DND-41 (cell line): ENCODE measurements around the gene WNT5B.

Experiments used
- ATAC-seq: fragments of 200-7000 bp; cut with Tn5 transposase; 3 replicates; pipeline ENCODE4 v1.9.1; 2021; ENCODE audit warnings: low read depth; ENCODE audit not compliant: insufficient read depth
- DNase-seq: peaks from one replicate; pipeline ENCODE4 v3.0.0-alpha.2; 2020
- H2AFZ ChIP-seq: 2 replicates; pipeline ENCODE4 v1.6.0; 2012; ENCODE audit warnings: low read depth, low read length
- H3K27ac ChIP-seq: 2 replicates; pipeline ENCODE4 v1.5.1; 2012; ENCODE audit warnings: low read length, inconsistent platforms
- H3K27me3 ChIP-seq: fragments of 200-600 bp; sonication (generic); 2 replicates; pipeline ENCODE4 v1.6.0; 2012; ENCODE audit warnings: low read length, mild to moderate bottlenecking, inconsistent platforms; ENCODE audit not compliant: insufficient read depth, poor library complexity
- H3K36me3 ChIP-seq: 2 replicates; pipeline ENCODE4 v1.5.1; 2012; ENCODE audit warnings: low read length, inconsistent platforms; ENCODE audit not compliant: insufficient read depth
- H3K4me1 ChIP-seq: 2 replicates; pipeline ENCODE4 v1.5.1; 2012; ENCODE audit warnings: mild to moderate bottlenecking, low read length; ENCODE audit not compliant: insufficient read depth
- H3K4me2 ChIP-seq: 2 replicates; pipeline ENCODE4 v1.6.0; 2012; ENCODE audit warnings: mild to moderate bottlenecking, moderate library complexity, low read length, inconsistent platforms; ENCODE audit not compliant: insufficient read depth
- H3K4me3 ChIP-seq, 2 experiments: fragments of 200-600 bp in 1 of 2; shearing (Covaris generic) in 1 of 2; 2 replicates each; pipeline ENCODE4 v1.5.1; 2012 to 2016; ENCODE audit warnings: inconsistent platforms in 2 of 2, low read length in 2 of 2, mild to moderate bottlenecking in 2 of 2, low read depth in 1 of 2, moderate library complexity in 1 of 2
- H3K79me2 ChIP-seq: 2 replicates; pipeline ENCODE4 v1.6.0; 2012; ENCODE audit warnings: low read length, inconsistent platforms; ENCODE audit not compliant: insufficient read depth
- H3K9ac ChIP-seq: 2 replicates; pipeline ENCODE4 v1.6.0; 2012; ENCODE audit warnings: low read depth, mild to moderate bottlenecking, inconsistent platforms, low read length, moderate library complexity
- H3K9me3 ChIP-seq: 2 replicates; pipeline ENCODE4 v1.5.1; 2012; ENCODE audit warnings: low read length, moderate library complexity, mild to moderate bottlenecking, inconsistent platforms; ENCODE audit not compliant: insufficient read depth, severe bottlenecking
- H4K20me1 ChIP-seq: 2 replicates; pipeline ENCODE4 v1.6.0; 2012; ENCODE audit warnings: low read length; ENCODE audit not compliant: insufficient read depth
- EZH2 ChIP-seq: IDR thresholded peaks from 3 replicates; pipeline ENCODE4 v1.6.1; 2012; ENCODE audit warnings: borderline replicate concordance, low read depth, mild to moderate bottlenecking, moderate library complexity, low read length, inconsistent platforms; ENCODE audit not compliant: severe bottlenecking
- TF ChIP-seq, protein P1 (sequence below): IDR thresholded peaks from 2 replicates; pipeline ENCODE4 v1.5.1; 2012; ENCODE audit warnings: borderline replicate concordance, low read length, moderate library complexity, mild to moderate bottlenecking; ENCODE audit not compliant: poor library complexity, severe bottlenecking; ENCODE audit errors: extremely low read depth

Gene WNT5B

GRCh38 chr12:1688086-1688710 lies 59.2 kb downstream of the WNT5B start:
- Histone ChIP-seq H3K4me1 (peaks cover 30% of the 10 kb centered on the region), H3K79me2 (peaks cover 27% of the 10 kb centered on the region), H3K9me3 (no peaks in the 10 kb centered on the region), H3K36me3 (no peaks in the 10 kb centered on the region), H3K4me2 (no peak overlapping the region), H2AFZ (no peak overlapping the region), H3K27me3 (no peaks in the 10 kb centered on the region), H3K9ac (no peak overlapping the region), H4K20me1 (peaks cover 5% of the 10 kb centered on the region), H3K27ac (no peak overlapping the region), H3K4me3 (no peak overlapping the region)
- DNase-seq, result no peak
- TF ChIP-seq, protein P1, sequence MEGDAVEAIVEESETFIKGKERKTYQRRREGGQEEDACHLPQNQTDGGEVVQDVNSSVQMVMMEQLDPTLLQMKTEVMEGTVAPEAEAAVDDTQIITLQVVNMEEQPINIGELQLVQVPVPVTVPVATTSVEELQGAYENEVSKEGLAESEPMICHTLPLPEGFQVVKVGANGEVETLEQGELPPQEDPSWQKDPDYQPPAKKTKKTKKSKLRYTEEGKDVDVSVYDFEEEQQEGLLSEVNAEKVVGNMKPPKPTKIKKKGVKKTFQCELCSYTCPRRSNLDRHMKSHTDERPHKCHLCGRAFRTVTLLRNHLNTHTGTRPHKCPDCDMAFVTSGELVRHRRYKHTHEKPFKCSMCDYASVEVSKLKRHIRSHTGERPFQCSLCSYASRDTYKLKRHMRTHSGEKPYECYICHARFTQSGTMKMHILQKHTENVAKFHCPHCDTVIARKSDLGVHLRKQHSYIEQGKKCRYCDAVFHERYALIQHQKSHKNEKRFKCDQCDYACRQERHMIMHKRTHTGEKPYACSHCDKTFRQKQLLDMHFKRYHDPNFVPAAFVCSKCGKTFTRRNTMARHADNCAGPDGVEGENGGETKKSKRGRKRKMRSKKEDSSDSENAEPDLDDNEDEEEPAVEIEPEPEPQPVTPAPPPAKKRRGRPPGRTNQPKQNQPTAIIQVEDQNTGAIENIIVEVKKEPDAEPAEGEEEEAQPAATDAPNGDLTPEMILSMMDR, result no peak
- TF ChIP-seq EZH2, result no peak
- ATAC-seq, result no peak

GRCh38 chr12:1690578-1691122 lies 61.6 kb downstream of the WNT5B start, which contains the start of gene ADIPOR2:
Gene ADIPOR2, plus strand, starts transcription at chr12:1691070. Its CDS starts 63,274 bp downstream, at chr12:1754344.
- ATAC-seq (peak; percentile 98), DNase-seq (peak; percentile 96)
- no peaks in the 10 kb centered on the region for H3K9me3 ChIP-seq
- peak within 1 kb of the TSS; percentile 99 for H2AFZ ChIP-seq
- H3K9ac ChIP-seq, result peak within 1 kb of the TSS; percentile 76
- H3K79me2 ChIP-seq, result peaks cover 51% of the 10 kb centered on the region
- TF ChIP-seq, protein P1, result no peak
- TF ChIP-seq EZH2, result no peak
- peaks cover 3% of the 10 kb centered on the region; the same call in 1 of the 2 replicates for H3K36me3 ChIP-seq
- H4K20me1 ChIP-seq, result peaks cover 19% of the 10 kb centered on the region
- H3K4me1 ChIP-seq, result peaks cover 45% of the 10 kb centered on the region
- H3K4me2 ChIP-seq, result peak within 1 kb of the TSS; percentile 77
- H3K27me3 ChIP-seq, result no peaks in the 10 kb centered on the region
- H3K4me3 ChIP-seq, result peak within 1 kb of the TSS; percentile 41 to 76
- H3K27ac ChIP-seq, result peak within 1 kb of the TSS; percentile 92

- H3K9me3 ChIP-seq, result no peaks in the 10 kb centered on the region
- peak overlapping the region; percentile 76 for H3K9ac ChIP-seq
- TF ChIP-seq, protein P1, result no peak
- no peak for TF ChIP-seq EZH2
- H3K79me2 ChIP-seq, result peaks cover 58% of the 10 kb centered on the region
- peak overlapping the region; percentile 41 to 76 for H3K4me3 ChIP-seq
- H2AFZ ChIP-seq, result peak overlapping the region; percentile 83
- ATAC-seq, result peak; percentile 58
- DNase-seq, result peak; percentile 46
- H3K4me2 ChIP-seq, result peak overlapping the region; percentile 77
- peak overlapping the region; percentile 75 for H3K27ac ChIP-seq
- H3K27me3 ChIP-seq, result no peaks in the 10 kb centered on the region
- H4K20me1 ChIP-seq, result peaks cover 24% of the 10 kb centered on the region
- peaks cover 45% of the 10 kb centered on the region for H3K4me1 ChIP-seq
- peaks cover 3% of the 10 kb centered on the region; the same call in 1 of the 2 replicates for H3K36me3 ChIP-seq
Observed at GRCh38 chr12:1691123-1692007, 62.3 kb downstream of the WNT5B start.
